LNCAP (cell line): ENCODE measurements around the gene CEP85.

Source experiments
- TF ChIP-seq, protein P1 (sequence below): fragments of 450-650 bp; IDR thresholded peaks from 2 replicates; pipeline ENCODE4 v1.5.1; 2017; ENCODE audit warnings: mild to moderate bottlenecking

Gene CEP85

DNA sequence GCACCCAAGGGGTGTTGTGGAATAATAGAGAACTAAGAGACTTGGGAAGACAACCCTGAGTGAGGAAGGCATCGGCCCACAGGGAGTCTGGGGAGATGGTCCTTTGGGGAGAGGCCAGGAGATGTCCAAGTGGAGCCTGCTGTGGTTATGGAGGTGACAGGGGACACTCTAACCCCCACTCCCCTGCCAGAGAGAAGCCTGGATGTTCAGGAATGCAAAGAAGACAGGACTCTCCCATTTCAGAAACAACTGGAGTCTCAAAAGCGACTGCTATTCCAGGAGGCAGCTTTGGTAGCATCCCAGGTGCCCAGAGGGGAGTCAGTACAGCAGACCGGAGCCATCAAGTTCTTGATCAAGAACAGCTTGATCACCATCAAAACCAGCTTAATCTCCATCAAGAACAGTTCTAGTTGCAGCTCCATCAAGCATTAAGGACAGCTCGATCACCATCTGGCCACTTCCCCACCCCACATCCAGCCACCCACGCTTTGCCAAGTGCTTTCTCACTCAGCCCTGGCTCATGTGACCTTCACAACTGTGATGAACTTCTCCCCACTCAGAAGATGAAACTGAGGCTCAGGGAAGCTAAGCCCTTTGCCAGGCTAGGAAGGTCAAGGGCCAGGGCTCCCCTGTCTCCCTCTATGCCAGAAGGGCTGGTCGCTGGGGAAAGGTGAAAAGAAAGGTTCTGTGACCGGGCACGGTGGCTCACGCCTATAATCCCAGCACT, 84.5 kb downstream of the CEP85 start:
- TF ChIP-seq, protein P1, sequence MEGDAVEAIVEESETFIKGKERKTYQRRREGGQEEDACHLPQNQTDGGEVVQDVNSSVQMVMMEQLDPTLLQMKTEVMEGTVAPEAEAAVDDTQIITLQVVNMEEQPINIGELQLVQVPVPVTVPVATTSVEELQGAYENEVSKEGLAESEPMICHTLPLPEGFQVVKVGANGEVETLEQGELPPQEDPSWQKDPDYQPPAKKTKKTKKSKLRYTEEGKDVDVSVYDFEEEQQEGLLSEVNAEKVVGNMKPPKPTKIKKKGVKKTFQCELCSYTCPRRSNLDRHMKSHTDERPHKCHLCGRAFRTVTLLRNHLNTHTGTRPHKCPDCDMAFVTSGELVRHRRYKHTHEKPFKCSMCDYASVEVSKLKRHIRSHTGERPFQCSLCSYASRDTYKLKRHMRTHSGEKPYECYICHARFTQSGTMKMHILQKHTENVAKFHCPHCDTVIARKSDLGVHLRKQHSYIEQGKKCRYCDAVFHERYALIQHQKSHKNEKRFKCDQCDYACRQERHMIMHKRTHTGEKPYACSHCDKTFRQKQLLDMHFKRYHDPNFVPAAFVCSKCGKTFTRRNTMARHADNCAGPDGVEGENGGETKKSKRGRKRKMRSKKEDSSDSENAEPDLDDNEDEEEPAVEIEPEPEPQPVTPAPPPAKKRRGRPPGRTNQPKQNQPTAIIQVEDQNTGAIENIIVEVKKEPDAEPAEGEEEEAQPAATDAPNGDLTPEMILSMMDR = no peak

DNA sequence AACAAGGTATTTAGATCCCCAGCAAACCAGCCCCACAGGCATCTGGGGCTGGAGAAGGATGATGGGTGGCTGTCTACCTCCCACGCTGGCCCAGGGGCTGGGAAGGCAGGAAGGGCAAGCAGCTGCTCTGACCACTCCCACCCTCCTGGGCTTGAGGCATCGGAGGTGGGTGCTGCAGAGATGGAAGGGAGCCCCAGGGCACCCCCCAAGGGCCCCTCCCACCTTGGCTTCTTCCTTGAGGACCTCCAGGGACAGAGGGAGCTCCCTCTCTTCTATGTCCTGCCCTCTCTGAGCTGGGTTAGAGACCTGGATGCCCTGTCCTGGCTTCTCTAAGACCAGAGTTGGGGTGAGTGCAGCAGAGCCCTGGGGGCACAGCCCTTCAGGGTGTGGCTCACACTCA, 86.9 kb downstream of the CEP85 start:
- TF ChIP-seq, protein P1 = no peak

DNA sequence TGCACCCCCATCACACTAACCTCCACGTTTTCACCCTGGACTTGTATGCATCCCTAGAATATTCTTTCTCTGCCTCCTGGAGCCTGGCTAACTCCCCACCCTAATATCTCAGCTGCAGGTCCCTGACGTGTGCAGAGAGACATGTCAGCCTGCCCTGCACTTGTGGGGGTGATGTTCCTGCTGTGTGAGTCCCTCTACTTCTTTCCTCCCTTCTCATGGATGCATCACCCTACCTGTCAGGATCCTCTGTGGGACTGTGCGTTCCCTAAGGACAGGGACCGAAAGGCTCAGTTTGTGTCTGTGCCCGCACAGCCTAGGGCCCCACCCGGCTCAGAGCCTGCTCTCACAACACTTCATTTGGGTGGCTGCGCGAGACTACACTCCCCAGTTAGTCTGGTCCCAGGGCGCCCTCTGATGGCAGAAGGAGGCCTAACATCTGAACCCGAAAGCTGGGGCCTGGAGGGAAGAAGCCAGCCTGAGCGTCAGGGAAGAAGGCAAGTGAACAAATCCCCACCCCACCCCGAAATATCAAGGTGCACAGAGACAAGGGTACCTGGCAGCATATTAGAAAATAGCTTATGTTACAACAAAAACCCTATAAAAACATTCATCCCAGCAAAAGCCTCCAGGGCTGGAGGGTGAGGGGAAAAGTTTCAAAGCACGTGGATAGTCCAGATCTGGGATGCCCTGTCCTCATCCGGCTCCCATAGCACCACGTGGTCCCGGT, 87.5 kb downstream of the CEP85 start:
- TF ChIP-seq, protein P1 = peak; percentile 63

DNA sequence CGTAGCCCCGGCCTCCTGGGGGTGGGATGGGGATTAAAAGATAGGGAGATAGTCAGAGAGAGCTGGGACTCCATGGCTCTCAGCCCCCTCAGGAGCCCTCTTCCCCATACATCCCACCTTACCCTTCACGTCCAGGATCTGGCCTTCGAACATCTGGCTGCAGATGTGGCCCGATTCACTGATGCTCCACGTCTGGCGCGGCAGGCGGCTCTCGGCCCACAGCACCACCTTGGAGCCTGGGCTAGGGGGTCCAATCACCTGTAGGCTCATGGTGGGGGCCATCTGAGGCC, 88.0 kb downstream of the CEP85 start:
- TF ChIP-seq, protein P1 = no peak

DNA sequence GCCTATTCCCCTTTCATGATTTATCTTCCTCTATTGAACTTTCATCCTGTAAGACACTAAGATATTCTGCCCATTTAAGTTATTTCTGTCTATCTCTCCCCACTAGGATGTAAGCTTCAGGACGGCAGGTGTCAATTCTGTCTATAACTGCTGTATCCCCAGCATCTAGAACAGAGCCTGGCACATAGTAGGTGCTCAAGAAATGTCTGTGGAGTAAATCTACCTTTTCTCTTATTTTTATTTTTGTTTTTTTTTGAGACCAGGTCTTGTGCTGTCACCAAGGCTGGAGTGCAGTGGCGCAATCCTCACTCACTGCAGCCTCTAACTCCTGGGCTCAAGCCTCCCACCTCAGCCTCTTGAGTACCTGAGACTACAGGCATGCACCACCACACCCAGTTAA, 89.4 kb downstream of the CEP85 start:
- TF ChIP-seq, protein P1 = no peak

DNA sequence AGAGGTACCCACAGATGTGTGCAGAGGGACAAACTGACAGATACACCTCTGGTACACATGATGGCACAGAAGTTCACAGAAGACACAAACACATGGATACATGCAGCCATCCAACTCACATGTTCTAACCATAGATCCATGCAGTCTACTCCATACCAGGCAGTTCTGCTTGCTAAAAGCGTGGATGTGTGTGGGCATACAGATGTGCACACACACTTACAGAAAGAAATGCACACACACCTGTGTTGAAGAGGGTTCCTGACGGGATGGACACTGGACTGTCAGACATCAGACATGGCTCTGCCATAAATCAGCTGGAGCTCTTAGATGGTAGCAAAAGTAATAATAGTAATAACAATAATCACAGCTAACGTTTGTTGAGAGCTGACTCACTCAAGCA, 90.5 kb downstream of the CEP85 start:
- TF ChIP-seq, protein P1 = no peak

DNA sequence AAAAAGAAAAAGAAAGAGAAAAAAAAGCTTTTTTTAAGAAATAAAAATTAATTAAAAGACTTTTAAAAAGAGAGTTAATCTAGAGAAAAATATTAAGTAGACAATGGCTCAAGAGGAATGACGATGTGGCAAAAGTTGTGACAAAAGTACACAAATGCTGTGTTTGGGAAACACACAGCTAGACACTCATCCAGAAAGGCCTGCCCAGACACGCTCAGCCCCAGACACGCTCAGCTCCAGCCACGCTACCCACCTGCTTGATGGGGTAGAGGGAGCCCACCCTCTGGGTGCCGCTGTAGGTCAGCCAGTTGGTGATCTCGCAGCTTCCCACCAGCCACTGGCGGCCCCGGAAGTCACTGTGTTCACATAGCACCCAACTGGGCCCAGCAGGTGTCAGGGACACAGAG, 94.0 kb downstream of the CEP85 start:
- TF ChIP-seq, protein P1 = no peak
